NCI-H128 (cell line): ENCODE measurements around the gene MAP9.
"Not testable (repeated sequence)": the region's sequence is repeated elsewhere in the genome, so short reads cannot be mapped to it uniquely, and the experiment has no call there.

Source experiments
- DNase-seq: peaks from one replicate; lab custom pipeline; 2025; ENCODE audit not compliant: unreplicated experiment; lab: John Stamatoyannopoulos, UW

Gene MAP9

GRCh38 chr4:155353923-155354540 lies 22.7 kb downstream of the MAP9 start:
- DNase-seq, result no peak

- no peak for DNase-seq
Measured at GRCh38 chr4:155342142-155342541, 34.6 kb downstream of the MAP9 start.

GRCh38 chr4:155339999-155340398 lies 36.8 kb downstream of the MAP9 start:
- DNase-seq, result no peak

- no peak for DNase-seq
Measured at GRCh38 chr4:155339588-155339987, 37.2 kb downstream of the MAP9 start.

- no peak for DNase-seq
Measured at GRCh38 chr4:155338196-155338595, 38.6 kb downstream of the MAP9 start.

GRCh38 chr4:155336242-155336641 lies 40.5 kb downstream of the MAP9 start:
- no peak for DNase-seq

- DNase-seq, result no peak
Measured at GRCh38 chr4:155331478-155331877, 45.3 kb downstream of the MAP9 start.

- DNase-seq, result no peak
Measured at GRCh38 chr4:155322782-155323181, 54.0 kb downstream of the MAP9 start.

GRCh38 chr4:155321006-155321405 lies 55.8 kb downstream of the MAP9 start:
- DNase-seq, result no peak

GRCh38 chr4:155319516-155319915 lies 57.2 kb downstream of the MAP9 start:
- no peak for DNase-seq

GRCh38 chr4:155312027-155312426 lies 64.7 kb downstream of the MAP9 start:
- DNase-seq, result not testable (repeated sequence)

GRCh38 chr4:155307731-155308277 lies 69.0 kb downstream of the MAP9 start:
- DNase-seq, result no peak

GRCh38 chr4:155305619-155306018 lies 71.1 kb downstream of the MAP9 start:
- no peak for DNase-seq

GRCh38 chr4:155304375-155304774 lies 72.4 kb downstream of the MAP9 start:
- no peak for DNase-seq

- DNase-seq, result no peak
Measured at GRCh38 chr4:155299103-155299502, 77.7 kb downstream of the MAP9 start.
